HG03139 (cell line): ENCODE results near the gene SLC34A3.
"Not testable (repeated sequence)": the region's sequence is repeated elsewhere in the genome, so short reads cannot be mapped to it uniquely, and the experiment has no call there.

Experiments used
- ATAC-seq: cut with Tn5 transposase; IDR thresholded peaks from one replicate; pipeline ENCODE4 v1.9.1; 2021; ENCODE audit not compliant: unreplicated experiment

SLC34A3 gene

DNA sequence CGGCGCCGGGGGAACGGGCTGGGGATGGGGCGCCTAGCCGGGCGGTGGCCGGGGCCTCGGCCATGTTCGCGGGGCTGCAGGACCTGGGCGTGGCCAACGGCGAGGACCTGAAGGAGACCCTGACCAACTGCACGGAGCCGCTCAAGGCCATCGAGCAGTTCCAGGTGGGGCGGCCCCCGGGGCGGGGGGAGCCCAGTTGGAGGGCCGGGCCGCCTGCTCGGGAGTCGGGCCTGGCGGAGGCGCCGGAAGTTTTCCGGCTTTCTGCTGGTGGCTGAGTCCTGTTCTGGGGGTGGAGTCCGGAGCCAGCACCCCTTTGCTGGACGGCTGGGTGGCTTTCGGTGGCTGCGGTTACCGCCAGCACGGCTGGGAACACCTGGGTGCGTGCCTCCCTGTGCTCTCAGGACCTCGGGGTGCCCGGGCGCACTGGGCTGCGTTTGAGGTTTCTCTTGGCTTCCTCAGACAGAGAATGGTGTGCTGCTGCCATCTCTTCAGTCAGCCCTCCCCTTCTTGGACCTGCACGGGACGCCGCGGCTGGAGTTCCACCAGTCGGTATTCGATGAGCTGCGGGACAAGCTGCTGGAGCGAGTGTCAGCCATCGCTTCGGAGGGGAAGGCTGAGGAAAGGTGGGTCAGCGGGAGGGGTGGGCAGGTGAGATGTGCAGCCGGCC lies 24.9 kb downstream of the SLC34A3 start:
- no peak for ATAC-seq

- ATAC-seq, result no peak
These were observed 25.7 kb downstream of the SLC34A3 start for GRCh38 chr9:137256362-137256761.

- ATAC-seq, result no peak
These were observed 26.2 kb downstream of the SLC34A3 start for GRCh38 chr9:137256856-137257255.

- ATAC-seq, result not testable (repeated sequence)
These were observed 31.6 kb downstream of the SLC34A3 start for GRCh38 chr9:137262173-137262908.

DNA sequence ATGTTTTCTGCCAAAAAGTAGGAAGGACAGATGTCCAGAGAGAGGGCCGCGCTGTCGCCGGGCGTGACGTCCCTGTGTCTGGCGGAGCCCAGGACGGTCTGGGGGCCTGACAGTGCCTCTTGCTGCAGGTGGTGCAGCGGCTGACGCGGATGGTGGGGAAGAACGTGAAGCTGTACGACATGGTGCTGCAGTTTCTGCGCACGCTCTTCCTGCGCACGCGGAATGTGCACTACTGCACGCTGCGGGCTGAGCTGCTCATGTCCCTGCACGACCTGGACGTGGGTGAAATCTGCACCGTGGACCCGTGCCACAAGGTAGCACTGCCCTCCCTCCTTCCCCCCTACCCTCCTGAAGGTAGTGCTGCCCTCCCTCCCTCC lies 32.2 kb downstream of the SLC34A3 start:
- ATAC-seq, result no peak

DNA sequence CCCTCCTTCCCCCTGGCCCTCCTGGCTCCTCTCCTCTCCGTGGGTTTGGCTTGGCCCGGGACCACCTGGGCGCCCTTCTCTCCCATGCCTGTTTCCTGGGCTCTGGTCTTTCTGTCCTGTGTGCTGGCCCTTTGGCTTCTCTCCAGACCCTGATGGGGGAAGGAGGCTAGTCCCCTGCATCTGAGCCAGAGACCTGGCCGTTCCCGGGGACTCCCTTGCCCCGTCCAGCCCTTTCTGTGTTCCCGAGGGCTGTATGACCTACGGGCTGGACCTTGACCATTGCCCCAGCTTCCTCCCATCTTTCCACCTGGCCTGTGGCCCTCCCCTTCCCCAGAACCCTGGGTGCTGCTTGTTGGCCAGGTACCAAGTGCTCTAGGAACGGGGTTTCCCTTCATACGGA lies 32.8 kb downstream of the SLC34A3 start:
- ATAC-seq, result no peak

GRCh38 chr9:137264067-137264466 lies 33.4 kb downstream of the SLC34A3 start:
- ATAC-seq, result no peak

DNA sequence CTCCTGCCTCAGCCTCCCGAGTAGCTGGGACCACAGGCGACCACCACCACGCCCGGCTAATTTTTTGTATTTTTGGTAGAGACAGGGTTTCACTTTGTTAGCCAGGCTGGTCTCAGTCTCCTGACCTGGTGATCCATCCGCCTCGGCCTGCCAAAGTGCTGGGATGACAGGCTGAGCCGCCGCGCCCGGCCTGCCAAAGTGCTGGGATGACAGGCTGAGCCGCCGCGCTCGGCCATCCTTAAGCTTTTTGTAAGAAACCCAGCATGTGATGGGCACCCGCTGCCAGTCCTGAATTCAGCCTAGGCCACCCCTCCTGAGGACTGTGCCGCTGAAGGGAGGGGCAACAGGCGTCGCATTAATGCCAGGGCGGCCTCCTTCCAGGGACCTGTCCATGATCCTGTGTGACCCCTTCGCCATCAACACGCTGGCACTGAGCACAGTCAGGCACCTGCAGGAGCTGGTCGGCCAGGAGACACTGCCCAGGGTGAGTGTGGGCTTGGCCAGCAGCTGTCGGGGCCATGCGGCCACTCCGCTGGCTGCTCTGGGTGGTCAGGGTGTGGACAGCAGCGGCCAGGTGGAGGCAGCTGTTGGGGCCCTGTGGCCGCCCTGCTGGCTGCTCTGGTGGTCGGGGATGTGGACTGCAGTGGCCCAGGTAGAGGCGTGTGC lies 34.9 kb downstream of the SLC34A3 start:
- ATAC-seq, result no peak

GRCh38 chr9:137266162-137266527 lies 35.4 kb downstream of the SLC34A3 start:
- no peak for ATAC-seq

- ATAC-seq, result no peak
These were observed 36.1 kb downstream of the SLC34A3 start for GRCh38 chr9:137266585-137267453.

GRCh38 chr9:137267933-137268355 lies 37.2 kb downstream of the SLC34A3 start:
- no peak for ATAC-seq

GRCh38 chr9:137268538-137269201 lies 38.0 kb downstream of the SLC34A3 start:
- ATAC-seq, result no peak

DNA sequence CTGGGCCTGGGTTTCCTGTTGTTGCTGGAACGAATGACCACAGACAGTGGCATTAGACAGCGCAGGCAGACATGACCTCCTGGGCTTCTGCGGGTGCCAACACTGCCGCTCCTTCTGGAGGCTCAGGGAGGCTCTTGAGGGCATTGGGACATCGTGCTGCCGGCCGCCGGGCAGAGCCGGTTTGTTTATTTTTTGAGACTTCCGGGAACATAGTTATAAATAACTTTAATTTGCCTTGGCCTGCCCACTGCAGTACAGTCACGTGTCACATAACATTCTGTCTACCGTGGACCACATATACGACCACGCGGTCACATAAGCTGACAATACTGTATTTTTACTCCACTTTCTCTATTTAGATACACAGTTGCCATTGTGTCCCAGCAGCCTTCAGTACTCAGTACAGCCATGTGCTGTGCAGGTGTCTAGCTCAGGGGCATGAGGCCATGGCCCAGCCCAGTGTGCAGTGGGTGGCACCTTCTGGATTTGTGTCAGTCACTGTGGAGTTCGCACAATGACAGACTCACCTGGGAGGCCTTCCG lies 38.6 kb downstream of the SLC34A3 start:
- ATAC-seq, result no peak

GRCh38 chr9:137270929-137271695 lies 40.4 kb downstream of the SLC34A3 start:
- ATAC-seq, result no peak

GRCh38 chr9:137271696-137272076 lies 41.0 kb downstream of the SLC34A3 start:
- ATAC-seq, result no peak

GRCh38 chr9:137272241-137273094 lies 41.8 kb downstream of the SLC34A3 start:
- ATAC-seq, result no peak

DNA sequence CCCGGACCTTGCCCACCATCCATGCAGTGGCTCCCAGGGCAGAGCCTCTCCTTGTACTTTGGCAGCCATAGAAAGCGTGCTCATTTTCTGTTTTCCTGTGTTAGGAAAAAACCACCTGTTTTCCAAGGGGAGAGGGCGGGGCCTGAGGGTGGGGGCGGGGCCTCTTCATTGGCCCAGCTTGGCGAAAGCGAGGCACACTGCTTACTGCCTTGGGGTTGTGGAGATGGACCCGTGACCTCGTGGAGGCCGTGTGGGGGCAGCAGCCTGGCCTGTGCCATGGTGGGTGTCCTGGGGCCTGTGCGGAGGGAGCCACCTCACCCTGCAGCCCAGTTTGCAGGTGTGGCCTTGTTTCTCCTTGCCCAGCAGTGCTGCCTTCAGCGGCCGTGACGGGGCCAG lies 42.4 kb downstream of the SLC34A3 start:
- no peak for ATAC-seq

- no peak for ATAC-seq
These were observed 43.1 kb downstream of the SLC34A3 start for GRCh38 chr9:137273611-137274320.
